Ecto neural progenitor cell (in vitro differentiated cells): ENCODE data around the gene FGFR2.

Experiments
- DNase-seq: peaks from one replicate; pipeline ENCODE4 v3.0.0-alpha.2; 2018; ENCODE audit warnings: low spot score

The FGFR2 gene

DNA sequence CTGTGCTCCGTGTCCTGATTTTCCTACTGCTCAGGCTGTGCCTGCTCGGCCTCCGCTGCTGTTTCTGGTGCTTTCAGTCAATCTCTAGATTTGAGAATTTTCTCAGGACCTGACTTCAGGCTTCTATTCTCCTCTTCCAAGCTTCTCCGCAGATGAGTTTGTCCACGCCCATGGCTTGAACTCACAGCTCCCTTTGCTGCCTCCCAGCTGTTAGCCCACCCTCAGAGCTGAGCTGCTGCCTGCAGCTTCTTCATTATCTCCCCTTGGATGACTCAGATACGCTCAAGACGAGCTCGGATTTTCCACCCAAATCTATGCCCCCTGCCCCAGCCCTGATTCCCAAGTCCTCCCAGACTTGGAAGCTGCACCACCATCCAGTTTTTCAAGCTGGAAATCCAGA is 104.7 kb downstream of the FGFR2 start:
- DNase-seq = no peak

GRCh38 chr10:121490871-121491519 is 107.2 kb downstream of the FGFR2 start:
- DNase-seq = no peak

DNA sequence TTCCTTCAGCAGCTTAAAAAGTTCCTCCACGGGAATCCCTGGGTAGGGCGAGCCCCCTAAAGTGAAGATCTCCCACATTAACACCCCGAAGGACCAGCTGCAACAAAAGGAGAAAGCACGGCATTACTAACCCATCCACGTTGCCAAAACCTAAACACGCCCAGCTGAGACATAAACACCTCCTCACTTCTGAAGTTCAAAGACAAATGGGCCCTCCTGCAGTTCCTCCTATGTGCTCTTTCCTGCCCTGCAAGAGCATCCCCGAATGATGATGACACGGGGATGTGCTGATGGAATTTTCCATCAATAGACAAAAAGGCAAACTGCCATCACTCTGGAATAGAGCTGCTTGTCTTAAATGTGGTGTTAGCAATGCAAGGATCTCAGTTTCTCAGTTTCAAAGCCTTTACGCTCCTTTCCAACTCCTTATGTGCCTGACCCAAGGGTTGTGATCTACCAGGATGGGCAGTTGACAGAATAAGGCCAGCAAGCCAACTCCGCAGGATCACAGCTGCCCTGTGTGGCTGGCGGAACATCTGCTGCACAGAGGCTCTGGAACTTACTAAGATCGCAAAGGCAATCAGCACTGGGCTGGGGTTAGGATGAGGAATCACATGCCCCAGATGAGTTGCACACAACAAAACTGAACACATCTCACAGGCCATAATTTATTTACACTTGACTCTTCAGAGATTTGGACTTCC is 112.7 kb downstream of the FGFR2 start:
- DNase-seq = no peak

- no peak for DNase-seq
These were observed 113.4 kb downstream of the FGFR2 start for GRCh38 chr10:121484816-121485215.

DNA sequence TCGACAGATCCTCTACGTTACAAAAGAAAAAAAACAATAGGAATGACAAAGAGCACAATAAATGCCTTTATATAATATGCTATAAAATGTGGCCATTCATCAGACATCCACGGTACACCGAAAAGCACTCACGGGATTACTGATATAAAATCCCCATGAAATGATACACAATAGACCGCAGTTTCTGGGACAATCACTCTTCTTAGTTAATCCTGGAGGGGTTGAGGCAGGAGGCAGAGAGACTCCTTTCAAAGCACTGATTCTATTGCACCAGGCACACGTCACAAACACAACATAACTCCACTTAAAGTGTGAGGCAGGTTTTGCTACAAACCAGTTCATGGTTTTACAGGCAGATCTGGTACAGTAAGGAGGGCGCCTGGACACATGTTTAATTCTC is 113.8 kb downstream of the FGFR2 start:
- no peak for DNase-seq

DNA sequence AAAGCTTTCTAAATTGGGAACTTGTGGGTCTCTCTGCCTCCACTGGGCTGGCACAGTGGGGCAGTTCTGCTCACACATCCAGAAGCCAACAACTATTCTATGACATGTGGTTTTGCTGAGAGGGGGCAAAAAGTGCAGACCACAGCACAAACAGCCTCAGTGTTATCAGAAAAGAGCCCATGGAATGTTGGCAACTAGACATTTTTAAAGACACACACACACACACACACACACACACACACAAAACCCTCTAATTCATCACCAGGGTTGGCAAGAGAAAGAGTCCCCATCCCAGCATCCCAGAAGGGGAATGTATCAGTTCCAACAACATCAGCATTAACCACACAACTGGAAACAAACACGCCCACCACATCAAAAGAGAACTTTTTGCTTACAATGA is 117.1 kb downstream of the FGFR2 start:
- no peak for DNase-seq

DNA sequence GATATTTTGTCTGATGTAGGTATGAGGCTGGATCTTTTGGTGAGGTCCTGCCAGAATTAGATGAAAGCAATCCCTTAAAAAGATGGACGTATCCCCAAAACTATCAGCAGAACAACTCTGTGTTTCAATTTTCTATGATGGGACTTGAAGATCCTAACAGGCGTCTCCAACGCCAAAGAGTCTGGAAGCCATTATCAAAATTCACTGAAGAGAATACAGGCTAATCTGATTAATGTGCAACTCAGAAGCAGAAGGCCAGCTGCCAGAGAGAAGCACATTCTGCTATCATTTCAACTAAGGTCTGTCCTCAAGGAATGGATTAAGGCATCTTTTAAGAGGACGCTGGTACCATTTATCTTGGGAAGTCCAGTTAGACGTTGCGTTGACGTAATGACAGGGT is 119.7 kb downstream of the FGFR2 start:
- no peak for DNase-seq

DNA sequence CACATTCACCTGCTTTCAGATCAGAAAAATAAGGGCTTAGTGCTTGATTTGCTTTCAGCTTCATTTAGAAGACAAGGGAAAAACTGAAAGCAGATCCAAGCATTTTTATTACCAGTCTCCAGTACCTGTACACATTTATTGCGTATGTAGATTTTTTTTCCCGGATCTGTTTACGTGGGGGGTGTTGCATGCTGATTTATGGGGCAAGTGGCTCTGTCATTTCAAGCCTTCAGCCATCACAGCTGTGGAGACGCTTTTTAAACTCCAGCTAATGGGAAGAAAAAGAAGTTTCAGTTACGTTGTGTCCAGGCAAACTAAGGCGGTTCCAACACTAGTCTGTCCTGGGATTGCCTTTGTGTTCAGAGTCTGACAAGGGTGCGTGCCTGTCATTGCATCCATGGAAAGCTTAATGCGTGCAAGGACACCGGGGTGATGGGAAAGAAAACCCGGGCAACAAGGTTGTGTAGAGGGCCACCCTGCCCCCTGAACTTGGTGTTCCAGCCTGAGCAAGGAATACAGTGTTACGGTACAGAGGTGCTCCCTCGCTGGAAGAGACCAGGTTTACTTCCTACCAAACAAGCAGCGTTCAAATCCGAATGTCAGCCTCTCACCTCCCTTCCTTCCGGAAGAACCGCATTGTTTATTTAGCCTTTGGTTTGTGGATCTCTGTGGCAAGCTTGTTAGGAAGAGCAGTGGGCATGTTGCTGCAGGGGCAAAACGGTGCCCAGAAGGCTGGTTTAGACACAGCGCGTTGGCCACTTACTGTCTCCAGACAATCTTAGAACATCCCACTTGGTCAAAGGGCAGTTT is 128.2 kb downstream of the FGFR2 start:
- no peak for DNase-seq

DNA sequence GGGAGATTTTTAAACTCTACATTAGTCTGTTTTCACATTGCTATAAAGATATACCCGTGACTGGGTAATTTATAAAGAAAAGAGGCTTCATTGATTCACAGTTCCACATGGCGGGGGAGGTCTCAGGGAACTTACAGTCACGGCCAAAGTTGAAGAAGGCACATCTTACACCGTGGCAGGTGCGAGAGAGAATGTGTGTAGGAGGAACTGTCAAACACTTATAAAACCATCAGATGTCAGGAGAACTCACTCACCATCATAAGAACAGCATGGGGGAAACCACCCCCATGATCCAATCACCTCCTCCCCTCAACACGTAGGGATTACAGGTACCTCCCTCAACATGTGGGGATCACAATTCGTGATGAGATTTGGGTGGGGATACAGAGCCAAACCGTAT is 129.5 kb downstream of the FGFR2 start:
- DNase-seq = no peak

DNA sequence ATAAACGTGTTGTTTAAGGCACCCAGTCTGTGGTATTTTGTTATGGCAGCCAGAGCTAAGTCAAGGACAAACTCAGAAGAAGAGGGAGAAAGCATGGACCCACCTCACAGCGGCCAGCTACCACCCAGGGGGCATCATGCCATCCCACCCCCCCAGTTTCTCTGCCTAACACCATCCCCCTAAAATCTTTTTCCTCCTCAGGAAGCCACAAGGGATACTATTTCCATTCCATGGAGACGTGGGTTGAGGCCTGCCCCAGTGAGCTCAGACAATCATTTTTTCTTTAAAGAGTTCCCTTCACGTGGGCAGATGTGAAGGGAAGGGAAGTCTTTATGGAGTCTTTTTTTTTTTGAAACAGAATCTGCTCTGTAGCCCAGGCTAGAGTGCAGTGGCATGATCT is 131.8 kb downstream of the FGFR2 start:
- no peak for DNase-seq

DNA sequence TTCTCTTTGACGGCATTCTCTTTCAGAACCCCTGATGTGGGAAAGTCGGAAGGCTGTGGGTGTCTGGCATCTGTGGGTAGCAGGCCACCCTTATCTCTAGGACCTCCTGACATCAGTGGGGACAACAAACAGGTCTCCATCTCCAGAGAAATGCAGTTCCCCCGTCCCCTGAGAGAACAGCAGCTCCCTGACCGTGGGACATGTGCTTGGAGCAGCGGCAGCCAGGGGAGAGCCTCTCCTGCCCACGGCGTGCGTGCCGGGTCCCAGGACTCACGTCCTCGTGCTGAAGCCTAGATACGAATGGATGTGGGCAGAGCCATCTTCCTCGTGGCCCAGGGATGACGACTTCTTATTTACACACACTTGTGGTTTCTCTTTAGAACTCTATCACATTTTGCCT is 133.0 kb downstream of the FGFR2 start:
- no peak for DNase-seq

DNA sequence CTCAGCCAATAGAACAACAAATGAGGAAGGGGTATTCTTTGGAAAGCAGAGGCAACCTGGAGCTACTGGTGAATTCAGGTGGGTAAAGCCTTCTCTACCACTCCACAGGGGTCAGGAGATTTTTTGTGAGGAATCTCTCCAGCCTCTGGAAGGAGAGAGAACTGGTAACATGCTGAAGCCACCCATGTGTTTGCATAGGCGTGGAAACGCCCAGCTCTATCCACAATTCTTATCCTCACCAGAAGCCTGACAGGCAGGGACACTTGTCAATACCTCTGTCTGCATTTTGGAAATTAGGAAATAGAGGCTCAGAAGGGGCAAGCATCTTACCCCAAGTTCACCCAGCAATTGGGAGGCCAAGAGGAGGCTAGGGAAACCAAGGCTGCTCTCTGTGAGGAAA is 133.7 kb downstream of the FGFR2 start:
- no peak for DNase-seq

DNA sequence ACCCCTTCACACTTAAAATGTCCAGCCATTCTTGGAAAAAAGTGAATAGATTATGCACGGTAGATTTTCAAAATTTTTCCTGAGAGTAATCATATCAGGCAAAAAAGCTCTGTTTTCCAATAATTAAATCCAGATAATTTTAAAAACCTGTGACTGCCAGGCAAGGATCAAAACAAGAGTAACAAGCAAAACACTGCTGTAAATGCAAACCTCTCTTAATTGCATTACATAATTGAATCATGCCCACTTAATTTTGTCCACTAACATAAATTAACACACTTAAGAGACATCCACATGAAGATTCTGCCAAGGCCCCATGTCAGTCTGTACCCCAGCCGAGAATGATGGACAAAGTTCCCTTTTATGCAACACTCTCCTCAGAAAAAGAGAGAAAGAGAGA is 135.3 kb downstream of the FGFR2 start:
- DNase-seq = no peak

GRCh38 chr10:121462281-121462680 is 136.0 kb downstream of the FGFR2 start:
- DNase-seq = no peak

GRCh38 chr10:121461307-121461706 is 136.9 kb downstream of the FGFR2 start:
- no peak for DNase-seq

- no peak for DNase-seq
These were observed 137.5 kb downstream of the FGFR2 start for GRCh38 chr10:121460733-121461132.

GRCh38 chr10:121459622-121460453 is 138.4 kb downstream of the FGFR2 start:
- DNase-seq = no peak

DNA sequence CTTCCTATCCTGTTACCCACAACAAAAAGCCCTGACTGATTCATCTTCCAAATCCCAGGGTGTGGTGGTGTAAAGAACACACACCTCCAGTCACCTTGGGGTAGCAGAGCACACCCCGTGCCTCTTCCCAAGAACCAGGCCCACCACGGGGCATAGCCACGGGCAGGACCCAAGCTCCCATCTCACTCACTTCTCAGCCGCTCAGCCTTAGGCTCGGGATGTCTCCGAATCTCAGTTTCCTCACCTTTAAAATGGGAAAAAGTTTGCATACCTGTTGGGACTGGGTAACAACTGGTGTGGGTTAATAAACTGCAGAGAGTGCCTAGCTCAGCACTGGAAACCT is 139.0 kb downstream of the FGFR2 start:
- no peak for DNase-seq

DNA sequence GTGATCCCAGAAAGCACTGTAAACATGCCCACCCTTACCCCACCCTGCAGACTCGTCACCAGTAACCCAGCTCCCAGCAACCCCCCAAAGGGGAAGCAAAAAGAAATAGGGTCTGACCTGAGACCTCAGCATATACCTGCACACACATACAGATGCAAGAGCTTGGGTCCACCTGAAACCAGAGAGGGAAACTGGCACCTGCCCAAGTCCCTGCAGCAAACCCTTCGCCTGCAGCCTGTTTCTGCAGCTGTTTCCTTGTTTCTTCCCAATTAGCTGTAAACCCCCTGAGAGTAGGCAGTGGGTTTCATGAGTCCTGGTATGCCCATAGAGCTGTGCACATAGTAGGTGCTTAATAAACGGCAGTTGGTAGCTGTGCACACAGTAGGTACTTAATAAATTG is 140.5 kb downstream of the FGFR2 start:
- DNase-seq = no peak

- DNase-seq = no peak
These were observed 142.9 kb downstream of the FGFR2 start for GRCh38 chr10:121455377-121455776.

DNA sequence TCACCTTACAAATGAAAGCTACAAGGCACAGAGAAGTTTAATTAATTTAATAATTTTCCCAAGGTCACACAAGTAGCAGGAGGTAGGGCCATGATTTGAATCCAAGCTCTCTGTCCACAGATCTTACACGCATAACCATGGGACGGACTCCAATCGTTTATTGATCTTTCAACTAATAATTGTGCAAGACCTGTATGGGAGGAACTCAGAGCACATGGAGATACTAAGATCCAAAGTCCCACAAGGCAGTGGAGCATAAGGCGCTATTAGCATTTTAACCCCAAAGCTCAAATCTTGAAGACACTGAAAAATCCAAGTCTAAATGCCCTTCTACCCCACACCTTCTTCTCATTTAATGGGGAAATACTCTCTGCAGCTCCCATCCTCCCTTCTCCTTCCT is 143.5 kb downstream of the FGFR2 start:
- no peak for DNase-seq

DNA sequence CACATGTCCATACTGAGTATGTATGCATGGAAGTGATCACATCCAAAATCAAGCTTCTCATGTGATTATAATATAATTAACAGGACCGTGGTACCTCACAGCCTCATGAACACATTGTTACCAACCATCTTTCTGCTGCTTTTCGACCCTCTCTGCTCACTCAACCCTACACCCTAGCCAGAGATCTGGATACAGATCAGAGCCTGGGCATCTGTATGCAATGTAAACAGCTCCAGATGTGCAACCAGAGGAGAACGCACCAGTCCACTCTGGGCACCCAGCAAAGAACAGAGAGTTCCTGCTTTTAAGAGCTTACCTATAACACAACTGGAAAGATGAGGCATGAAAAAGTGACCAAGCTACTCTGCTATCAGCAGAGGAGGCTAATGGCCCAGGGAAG is 145.1 kb downstream of the FGFR2 start:
- no peak for DNase-seq

DNA sequence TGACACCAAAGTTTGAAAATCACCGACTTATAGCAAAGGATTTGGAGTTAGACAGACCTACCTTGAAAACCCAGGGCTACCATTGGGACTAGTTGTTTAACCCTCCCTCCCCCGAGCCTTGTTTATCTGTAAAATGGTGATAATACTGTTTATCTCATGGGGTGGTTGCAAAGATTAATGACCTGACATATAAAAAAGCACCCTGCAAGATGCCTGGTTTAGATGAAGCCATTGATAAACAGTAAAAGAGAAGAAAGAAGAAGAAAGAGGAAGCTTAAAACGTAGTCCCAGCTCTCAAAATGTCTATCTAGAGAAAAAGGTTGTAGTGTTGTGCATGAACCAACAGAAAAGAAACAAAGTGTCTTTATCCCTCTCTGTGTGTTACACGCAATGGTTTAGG is 145.7 kb downstream of the FGFR2 start:
- DNase-seq = no peak
